Spinal cord (tissue), 10 donors: ENCODE data around the gene NAA40. TPM values are rescaled to one million over a fixed set of nuclear protein-coding genes. Genes with fewer than 3 reads are reported as not detected.
A peak's percentile ranks its signal among the peaks of the same experiment; 100 is the strongest.

Source experiments
- DNase-seq, 6 donors: peaks; one replicate each; pipeline versions ENCODE4 v3.0.0 to v3.0.0-alpha.2; 2013 to 2015; ENCODE audit warnings: low spot score in 6 of 6, low read depth in 4 of 6
- H3K27ac ChIP-seq: one replicate; pipeline ENCODE4 v1.5.1; 2013; ENCODE audit warnings: low read depth, low read length, control low read depth
- H3K27me3 ChIP-seq: one replicate; pipeline ENCODE4 v1.6.1; 2013; ENCODE audit warnings: low read length; ENCODE audit not compliant: control insufficient read depth, insufficient read depth
- H3K36me3 ChIP-seq: one replicate; pipeline ENCODE4 v1.6.1; 2013; ENCODE audit warnings: low read length; ENCODE audit not compliant: control insufficient read depth, insufficient read depth
- H3K4me1 ChIP-seq: one replicate; pipeline ENCODE4 v1.6.1; 2013; ENCODE audit warnings: low read length; ENCODE audit not compliant: control insufficient read depth, insufficient read depth
- H3K4me3 ChIP-seq: one replicate; pipeline ENCODE4 v1.5.1; 2013; ENCODE audit warnings: low read depth, low read length, control low read depth
- H3K9me3 ChIP-seq: one replicate; pipeline ENCODE4 v1.6.1; 2013; ENCODE audit warnings: low read length; ENCODE audit not compliant: control insufficient read depth, insufficient read depth
- WGBS: methylation state at CpG from one replicate; pipeline ENCODE4 v1.1.5; 2013; ENCODE audit warnings: missing lambda C conversion rate; ENCODE audit not compliant: insufficient coverage; 5-methylcytosine and 5-hydroxymethylcytosine counted together
- polyA plus RNA-seq, 2 donors: library from polyadenylated mRNA; unstranded; fragments of 120-200 nt; gene quantifications; one replicate each; pipeline ENCODE4 v1.2.1, GENCODE V29; 2013; ENCODE audit not compliant: insufficient read length in 2 of 2
- total RNA-seq, 2 donors: library from RNA; depleted of rRNA in 1 of 2; stranded (reverse); fragments of 120-200 nt in 1 of 2; fragments of >200 nt in 1 of 2; gene quantifications; one replicate each; pipeline versions ENCODE4 v1.2.3 to v1.2.4, GENCODE V29; 2013 to 2014
- donor health status: healthy.

The NAA40 gene
- total and polyA plus RNA-seq, 4 donors: 11.6 to 51.3 (median 29.4) TPM

DNA sequence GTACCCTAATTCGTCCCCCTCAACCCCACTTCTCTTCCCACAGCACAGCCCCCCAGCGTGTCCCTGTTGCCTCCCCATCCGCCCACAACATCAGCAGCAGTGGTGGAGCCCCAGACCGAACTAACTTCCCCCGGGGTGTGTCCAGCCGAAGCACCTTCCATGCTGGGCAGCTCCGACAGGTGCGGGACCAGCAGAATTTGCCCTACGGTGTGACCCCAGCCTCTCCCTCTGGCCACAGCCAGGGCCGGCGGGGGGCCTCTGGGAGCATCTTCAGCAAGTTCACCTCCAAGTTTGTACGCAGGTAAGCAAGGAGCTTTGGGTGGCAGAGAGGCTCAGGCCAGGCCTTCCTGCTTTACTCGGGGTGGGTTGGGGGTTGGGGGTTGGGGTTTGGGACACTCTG, 34.1 kb upstream of the NAA40 start:
- H3K9me3 ChIP-seq: no peaks in the 10 kb centered on the region
- peaks cover 94% of the 10 kb centered on the region for H3K36me3 ChIP-seq
- WGBS: 97% methylated on average over 13 of the region's 13 CpGs
- H3K4me3 ChIP-seq: no peak overlapping the region
- no peak for DNase-seq
- no peaks in the 10 kb centered on the region for H3K27me3 ChIP-seq
- H3K4me1 ChIP-seq: peaks cover 28% of the 10 kb centered on the region
- H3K27ac ChIP-seq: no peak overlapping the region

- Histone ChIP-seq H3K9me3 (no peaks in the 10 kb centered on the region), H3K27ac (no peak overlapping the region), H3K36me3 (peaks cover 94% of the 10 kb centered on the region), H3K4me1 (peaks cover 32% of the 10 kb centered on the region), H3K27me3 (no peaks in the 10 kb centered on the region), H3K4me3 (no peak overlapping the region)
- WGBS: 68% methylated on average over 5 of the region's 6 CpGs
- no peak for DNase-seq
These were observed 33.6 kb upstream of the NAA40 start for GRCh38 chr11:63905179-63905578.

- Histone ChIP-seq H3K4me3 (no peak overlapping the region), H3K27ac (no peak overlapping the region), H3K4me1 (peaks cover 40% of the 10 kb centered on the region), H3K9me3 (no peaks in the 10 kb centered on the region), H3K27me3 (no peaks in the 10 kb centered on the region), H3K36me3 (peaks cover 94% of the 10 kb centered on the region)
- no peak for DNase-seq
- WGBS: no CpG with 5 or more reads among the region's 4 CpGs
These were observed 32.7 kb upstream of the NAA40 start for GRCh38 chr11:63906087-63906486.

DNA sequence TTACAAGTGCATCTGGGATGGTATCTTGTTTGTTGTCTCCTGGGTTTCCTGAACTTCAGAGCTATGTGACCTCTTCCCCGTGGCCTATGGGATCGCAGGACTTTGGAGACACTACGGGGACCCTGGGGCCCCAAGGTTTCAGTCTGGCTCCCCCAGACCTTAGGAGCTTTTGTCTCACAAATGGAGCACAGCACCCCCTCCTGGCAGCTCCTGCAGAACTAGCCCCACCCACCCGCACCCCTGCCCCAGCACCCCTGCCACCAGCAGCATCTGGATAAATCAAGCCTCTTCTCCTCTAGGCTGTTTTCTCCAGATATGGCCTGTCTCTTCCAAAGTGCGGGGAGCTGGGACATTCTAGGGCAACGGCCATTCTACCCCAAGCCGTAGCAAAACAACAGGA, 32.2 kb upstream of the NAA40 start:
- H3K4me3 ChIP-seq: no peak overlapping the region
- H3K27me3 ChIP-seq: no peaks in the 10 kb centered on the region
- H3K4me1 ChIP-seq: peaks cover 40% of the 10 kb centered on the region
- no peaks in the 10 kb centered on the region for H3K9me3 ChIP-seq
- 63% methylated on average over 6 of the region's 7 CpGs for WGBS
- no peak for DNase-seq
- H3K27ac ChIP-seq: no peak overlapping the region
- peaks cover 92% of the 10 kb centered on the region for H3K36me3 ChIP-seq

GRCh38 chr11:63907063-63907462, 31.7 kb upstream of the NAA40 start:
- H3K4me3 ChIP-seq: no peak overlapping the region
- 70% methylated on average over 4 of the region's 6 CpGs for WGBS
- peaks cover 40% of the 10 kb centered on the region for H3K4me1 ChIP-seq
- no peaks in the 10 kb centered on the region for H3K27me3 ChIP-seq
- no peaks in the 10 kb centered on the region for H3K9me3 ChIP-seq
- H3K27ac ChIP-seq: no peak overlapping the region
- no peak for DNase-seq
- peaks cover 93% of the 10 kb centered on the region for H3K36me3 ChIP-seq

DNA sequence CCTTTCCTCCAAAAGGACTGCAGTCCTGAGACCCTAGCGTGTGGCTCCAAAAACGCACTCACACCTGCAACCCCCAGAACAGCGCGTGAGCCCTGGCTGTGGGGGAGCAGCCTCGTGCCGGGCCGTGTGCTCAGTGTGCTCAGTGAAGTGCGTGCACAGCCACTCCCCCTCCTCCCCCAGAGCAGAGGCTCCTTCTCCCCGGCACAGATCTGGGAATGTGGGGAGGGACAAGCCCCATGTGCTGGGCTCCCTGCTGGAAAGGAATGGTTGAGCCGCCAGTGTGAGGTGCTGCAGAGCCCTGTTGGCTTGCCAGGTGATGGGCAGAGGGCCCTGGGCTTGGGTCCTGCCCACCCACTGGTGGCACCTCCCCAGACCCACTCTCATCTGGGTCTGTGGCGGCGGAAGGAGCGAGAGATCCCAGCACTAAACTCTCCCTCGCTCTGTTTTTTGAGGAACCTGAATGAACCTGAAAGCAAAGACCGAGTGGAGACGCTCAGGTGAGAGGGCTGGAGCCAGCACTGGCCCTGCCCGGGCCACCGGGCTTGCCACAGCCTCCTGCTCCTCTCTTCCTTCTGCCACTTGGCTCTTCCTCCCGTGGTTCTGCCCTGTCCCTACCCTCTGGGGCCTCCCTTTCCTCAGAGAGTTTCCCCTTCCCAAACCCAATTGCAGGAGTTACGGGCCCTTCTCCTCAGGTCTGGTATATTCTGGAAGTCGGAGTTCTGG, 30.8 kb upstream of the NAA40 start:
- Histone ChIP-seq H3K9me3 (no peaks in the 10 kb centered on the region), H3K4me3 (no peak overlapping the region), H3K27me3 (no peaks in the 10 kb centered on the region), H3K27ac (no peak overlapping the region), H3K4me1 (peaks cover 40% of the 10 kb centered on the region), H3K36me3 (peaks cover 92% of the 10 kb centered on the region)
- no peak for DNase-seq
- WGBS: 76% methylated on average over 14 of the region's 21 CpGs

GRCh38 chr11:63908631-63909401, 30.0 kb upstream of the NAA40 start:
- H3K27me3 ChIP-seq: no peaks in the 10 kb centered on the region
- H3K4me1 ChIP-seq: peaks cover 42% of the 10 kb centered on the region
- no peak overlapping the region for H3K4me3 ChIP-seq
- DNase-seq: peak in 1 of 6 donors; percentile 42
- H3K9me3 ChIP-seq: no peaks in the 10 kb centered on the region
- 58% methylated on average over 30 of the region's 46 CpGs for WGBS
- H3K27ac ChIP-seq: peak overlapping the region; percentile 79
- H3K36me3 ChIP-seq: peaks cover 88% of the 10 kb centered on the region

GRCh38 chr11:63909591-63910506, 29.0 kb upstream of the NAA40 start:
- Histone ChIP-seq H3K9me3 (no peaks in the 10 kb centered on the region), H3K27ac (peak overlapping the region; percentile 79), H3K4me1 (peaks cover 53% of the 10 kb centered on the region), H3K4me3 (no peak overlapping the region), H3K36me3 (peaks cover 88% of the 10 kb centered on the region), H3K27me3 (no peaks in the 10 kb centered on the region)
- peak in 2 of 6 donors; percentile 67 to 78 for DNase-seq
- WGBS: 27% methylated on average over 7 of the region's 24 CpGs

GRCh38 chr11:63910675-63911074, 28.1 kb upstream of the NAA40 start:
- Histone ChIP-seq H3K4me1 (peaks cover 60% of the 10 kb centered on the region), H3K27me3 (no peaks in the 10 kb centered on the region), H3K9me3 (no peaks in the 10 kb centered on the region), H3K27ac (no peak overlapping the region), H3K4me3 (no peak overlapping the region), H3K36me3 (peaks cover 85% of the 10 kb centered on the region)
- WGBS: no CpG with 5 or more reads among the region's 9 CpGs
- DNase-seq: no peak
